Parietal lobe (tissue), 1 donor: ENCODE data around the gene MYH16. TPM values are rescaled to one million over a fixed set of nuclear protein-coding genes. Genes with fewer than 3 reads are reported as not detected.

Experiments used
- total RNA-seq: library from RNA; depleted of rRNA; stranded (reverse); fragments of >200 nt; gene quantifications from one replicate; pipeline ENCODE4 v1.2.3, GENCODE V29; 2014

Gene MYH16
- not detected for total RNA-seq

GRCh38 chr7:99272476-99273045, at the start of gene MYH16:
Gene MYH16 (plus strand): TSS chr7:99272839.

GRCh38 chr7:99325592-99326407, 53.2 kb downstream of the MYH16 start, which contains the start of gene ARPC1A:
Gene ARPC1A (plus strand): TSS chr7:99325898. CDS start chr7:99333354, 7,456 bp downstream.

Other genes with a start within 250 kb of the MYH16 start
- 29.4 TPM for gene SMURF1, start 128.7 kb upstream of the MYH16 start, total RNA-seq
- not detected for gene KPNA7, start 64.7 kb upstream of the MYH16 start, total RNA-seq
- gene ARPC1A, start 53.1 kb downstream of the MYH16 start, total RNA-seq, result 81.1 TPM
- 7.2 TPM for gene ARPC1B, start 101.9 kb downstream of the MYH16 start, total RNA-seq
- gene PDAP1, start 135.8 kb downstream of the MYH16 start, total RNA-seq, result 23.5 TPM
- 43.2 TPM for gene BUD31, start 136.1 kb downstream of the MYH16 start, total RNA-seq
- gene PTCD1, start 166.0 kb downstream of the MYH16 start, total RNA-seq, result 7.5 TPM
- 59.2 TPM for gene CPSF4, start 166.1 kb downstream of the MYH16 start, total RNA-seq
- gene ATP5MF, start 193.3 kb downstream of the MYH16 start, total RNA-seq, result 187 TPM
- 40.7 TPM for gene ZNF789, start 200.1 kb downstream of the MYH16 start, total RNA-seq
- gene ZNF394, start 227.4 kb downstream of the MYH16 start, total RNA-seq, result 24.1 TPM
- 31.3 TPM for gene ZKSCAN5, start 231.8 kb downstream of the MYH16 start, total RNA-seq